CD1c-positive myeloid dendritic cell (primary cell): ENCODE measurements around the gene PARN.
"Not testable (repeated sequence)": the region's sequence is repeated elsewhere in the genome, so short reads cannot be mapped to it uniquely, and the experiment has no call there.

Source experiments
- DNase-seq: peaks from one replicate; pipeline ENCODE4 v3.0.0-alpha.2; 2016; ENCODE audit errors: extremely low spot score

Gene PARN

GRCh38 chr16:14437426-14437825, 192.6 kb downstream of the PARN start:
- DNase-seq = no peak

GRCh38 chr16:14436401-14436955, 193.6 kb downstream of the PARN start:
- no peak for DNase-seq

- no peak for DNase-seq
Observed at GRCh38 chr16:14434860-14435259, 195.2 kb downstream of the PARN start.

- not testable (repeated sequence) for DNase-seq
Observed at GRCh38 chr16:14428971-14429637, 201.0 kb downstream of the PARN start.

- DNase-seq = no peak
Observed at GRCh38 chr16:14428043-14428442, 202.0 kb downstream of the PARN start.

- DNase-seq = no peak
Observed at GRCh38 chr16:14427371-14427948, 202.6 kb downstream of the PARN start.

GRCh38 chr16:14424595-14424994, 205.5 kb downstream of the PARN start:
- no peak for DNase-seq

GRCh38 chr16:14423344-14423743, 206.7 kb downstream of the PARN start:
- no peak for DNase-seq

GRCh38 chr16:14420721-14421488, 209.2 kb downstream of the PARN start:
- DNase-seq = no peak

- not testable (repeated sequence) for DNase-seq
Observed at GRCh38 chr16:14420243-14420642, 209.8 kb downstream of the PARN start.

- DNase-seq = no peak
Observed at GRCh38 chr16:14419817-14420216, 210.2 kb downstream of the PARN start.

GRCh38 chr16:14418795-14419225, 211.2 kb downstream of the PARN start:
- no peak for DNase-seq

- DNase-seq = no peak
Observed at GRCh38 chr16:14416184-14416583, 213.9 kb downstream of the PARN start.

GRCh38 chr16:14415291-14415690, 214.8 kb downstream of the PARN start:
- DNase-seq = no peak

- no peak for DNase-seq
Observed at GRCh38 chr16:14409563-14409962, 220.5 kb downstream of the PARN start.

- no peak for DNase-seq
Observed at GRCh38 chr16:14407786-14408399, 222.2 kb downstream of the PARN start.

GRCh38 chr16:14405611-14406537, 224.2 kb downstream of the PARN start:
- no peak for DNase-seq

GRCh38 chr16:14403001-14403389, 227.1 kb downstream of the PARN start:
- not testable (repeated sequence) for DNase-seq

- not testable (repeated sequence) for DNase-seq
Observed at GRCh38 chr16:14402114-14403000, 227.7 kb downstream of the PARN start.

- DNase-seq = not testable (repeated sequence)
Observed at GRCh38 chr16:14401711-14402061, 228.4 kb downstream of the PARN start.
